Stimulated activated CD8-positive, alpha-beta memory T cell treated with anti-CD3 and anti-CD28 coated beads, Interleukin-15, amount 100 ng/mL, for 1 hour (primary cell): ENCODE data around the gene RNF31.

Experiments
- DNase-seq: peaks from one replicate; pipeline ENCODE4 v3.0.0-alpha.2; 2020; ENCODE audit warnings: low read depth

RNF31 gene

DNA sequence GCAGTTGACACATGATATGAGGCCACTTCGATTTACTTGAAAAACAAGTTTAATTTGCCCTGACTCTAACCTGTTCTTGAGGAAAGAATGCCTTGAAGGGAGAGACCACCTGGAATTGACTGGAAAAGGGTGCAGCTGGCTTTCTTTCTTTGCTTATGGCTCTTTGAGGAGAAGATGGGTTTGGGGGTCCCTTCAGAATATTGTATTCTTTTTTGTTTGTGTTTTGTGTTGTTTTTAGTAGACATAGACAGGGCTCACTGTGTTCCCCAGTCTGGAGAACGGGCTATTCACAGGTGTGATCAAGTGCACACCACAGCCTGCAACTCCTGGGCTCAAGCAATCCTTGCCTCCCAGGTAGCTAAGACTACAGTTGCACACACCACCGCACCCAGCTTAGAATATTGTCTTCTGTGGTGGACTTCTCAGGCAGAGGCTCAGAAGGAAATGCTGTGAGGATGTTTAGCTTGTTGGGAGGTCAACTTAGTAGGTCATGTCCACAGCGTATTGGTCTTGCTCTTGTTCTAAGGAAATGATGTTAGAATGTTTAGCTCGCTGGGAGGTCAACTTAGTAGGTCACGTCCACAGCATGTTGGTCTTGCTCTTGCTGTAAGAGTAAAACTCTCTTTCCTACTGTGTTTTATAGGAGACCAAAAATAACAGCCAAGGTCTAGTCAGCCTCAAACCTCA is 31.0 kb upstream of the RNF31 start:
- DNase-seq = no peak

- DNase-seq = no peak
Measured at GRCh38 chr14:24117179-24117578, 30.1 kb upstream of the RNF31 start.

DNA sequence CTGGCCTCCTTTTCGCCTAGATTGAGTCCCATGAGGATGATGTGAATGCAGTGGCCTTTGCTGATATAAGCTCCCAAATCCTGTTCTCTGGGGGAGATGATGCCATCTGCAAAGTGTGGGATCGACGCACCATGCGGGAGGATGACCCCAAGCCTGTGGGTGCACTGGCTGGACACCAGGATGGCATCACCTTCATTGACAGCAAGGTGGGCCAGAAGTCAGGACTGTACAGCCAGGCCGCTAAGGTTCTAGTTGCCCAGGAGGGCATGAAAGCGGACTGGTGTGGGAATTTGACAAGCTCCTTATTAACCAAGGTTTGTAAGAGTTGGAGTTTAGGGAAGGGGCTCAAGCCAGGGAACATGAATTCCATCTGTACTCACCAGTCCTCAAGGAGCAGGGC is 27.6 kb upstream of the RNF31 start:
- no peak for DNase-seq

DNA sequence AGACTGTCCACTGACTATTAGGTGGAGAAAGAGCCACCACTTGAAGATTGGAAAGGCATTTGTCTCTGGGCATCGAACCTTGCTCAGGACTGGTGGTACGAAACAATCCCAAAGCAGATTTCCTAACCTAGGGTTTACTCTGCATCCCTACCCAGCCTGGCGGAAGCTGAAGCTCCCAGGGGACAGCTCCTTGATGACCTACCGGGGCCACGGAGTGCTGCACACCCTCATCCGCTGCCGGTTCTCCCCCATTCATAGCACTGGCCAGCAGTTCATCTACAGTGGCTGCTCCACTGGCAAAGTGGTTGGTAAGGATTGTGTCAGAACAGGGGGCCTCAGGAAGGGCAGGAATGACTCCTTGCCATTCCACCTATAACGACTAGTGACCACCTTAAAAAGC is 26.1 kb upstream of the RNF31 start:
- no peak for DNase-seq

GRCh38 chr14:24122416-24122815 is 24.9 kb upstream of the RNF31 start:
- no peak for DNase-seq

DNA sequence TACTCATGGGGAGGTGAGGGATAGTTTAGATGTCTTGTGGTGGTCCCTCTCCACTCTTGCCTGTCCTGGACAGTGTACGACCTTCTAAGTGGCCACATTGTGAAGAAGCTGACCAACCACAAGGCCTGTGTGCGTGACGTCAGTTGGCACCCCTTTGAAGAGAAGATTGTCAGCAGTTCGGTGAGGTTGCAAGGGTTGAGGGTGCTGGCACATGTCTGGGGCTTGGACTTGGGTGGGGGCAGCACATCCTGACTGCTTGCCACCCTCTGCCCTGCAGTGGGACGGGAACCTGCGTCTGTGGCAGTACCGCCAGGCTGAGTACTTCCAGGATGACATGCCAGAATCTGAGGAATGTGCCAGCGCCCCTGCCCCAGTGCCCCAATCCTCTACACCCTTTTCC is 24.4 kb upstream of the RNF31 start:
- no peak for DNase-seq

- no peak for DNase-seq
Measured at GRCh38 chr14:24123424-24124417, 23.6 kb upstream of the RNF31 start.

- no peak for DNase-seq
Measured at GRCh38 chr14:24126939-24127338, 20.4 kb upstream of the RNF31 start.

DNA sequence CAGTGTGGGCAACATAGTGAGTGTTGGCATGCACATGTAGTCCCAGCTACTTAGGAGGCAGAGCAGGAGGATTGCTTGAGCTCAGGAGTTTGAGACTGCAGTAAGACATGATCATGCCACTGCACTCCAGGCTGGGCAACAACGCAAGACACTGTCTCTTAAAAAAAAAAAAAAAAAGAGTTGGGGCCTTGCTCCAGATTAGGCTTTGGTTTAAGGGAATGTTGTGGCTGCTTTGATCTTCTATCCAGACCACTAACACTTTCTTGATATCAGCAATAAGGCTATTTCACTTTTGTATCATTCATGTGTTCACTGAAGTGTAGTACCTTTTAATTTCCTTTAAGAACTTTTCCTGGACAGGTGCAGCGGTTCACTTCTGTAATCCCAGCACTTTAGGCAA is 19.6 kb upstream of the RNF31 start:
- DNase-seq = no peak

DNA sequence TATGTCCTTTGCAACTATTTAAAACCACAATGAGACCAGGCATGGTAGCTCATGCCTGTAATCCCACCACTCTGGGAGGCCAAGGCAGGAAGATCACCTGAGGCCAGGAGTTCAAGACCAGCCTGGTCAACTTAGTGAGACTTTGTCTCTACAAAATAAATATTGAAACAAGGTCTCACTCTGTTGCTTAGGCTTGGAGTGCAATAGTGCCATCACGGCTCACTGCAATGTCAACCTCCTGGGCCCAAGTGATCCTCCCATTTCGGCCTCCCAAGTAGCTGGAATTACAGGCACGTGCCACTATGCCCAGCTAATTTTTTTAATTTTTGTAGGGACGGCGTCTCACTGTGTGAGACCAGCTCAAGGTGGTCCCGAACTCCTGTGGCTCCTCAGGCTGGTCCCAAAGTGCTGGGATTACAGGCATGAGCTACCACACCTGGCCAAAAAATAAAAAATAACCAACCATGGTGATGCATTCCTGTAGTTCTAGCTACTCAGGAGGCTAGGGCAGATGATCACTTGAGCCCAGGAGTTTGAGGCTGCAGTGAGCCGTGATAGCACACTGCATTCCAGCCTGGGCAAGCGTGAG is 17.8 kb upstream of the RNF31 start:
- DNase-seq = no peak

- DNase-seq = no peak
Measured at GRCh38 chr14:24130380-24130716, 16.9 kb upstream of the RNF31 start, which contains the start of gene FITM1. FITM1 (plus strand) TSS chr14:24130659; CDS start chr14:24131564, 905 bp downstream.

DNA sequence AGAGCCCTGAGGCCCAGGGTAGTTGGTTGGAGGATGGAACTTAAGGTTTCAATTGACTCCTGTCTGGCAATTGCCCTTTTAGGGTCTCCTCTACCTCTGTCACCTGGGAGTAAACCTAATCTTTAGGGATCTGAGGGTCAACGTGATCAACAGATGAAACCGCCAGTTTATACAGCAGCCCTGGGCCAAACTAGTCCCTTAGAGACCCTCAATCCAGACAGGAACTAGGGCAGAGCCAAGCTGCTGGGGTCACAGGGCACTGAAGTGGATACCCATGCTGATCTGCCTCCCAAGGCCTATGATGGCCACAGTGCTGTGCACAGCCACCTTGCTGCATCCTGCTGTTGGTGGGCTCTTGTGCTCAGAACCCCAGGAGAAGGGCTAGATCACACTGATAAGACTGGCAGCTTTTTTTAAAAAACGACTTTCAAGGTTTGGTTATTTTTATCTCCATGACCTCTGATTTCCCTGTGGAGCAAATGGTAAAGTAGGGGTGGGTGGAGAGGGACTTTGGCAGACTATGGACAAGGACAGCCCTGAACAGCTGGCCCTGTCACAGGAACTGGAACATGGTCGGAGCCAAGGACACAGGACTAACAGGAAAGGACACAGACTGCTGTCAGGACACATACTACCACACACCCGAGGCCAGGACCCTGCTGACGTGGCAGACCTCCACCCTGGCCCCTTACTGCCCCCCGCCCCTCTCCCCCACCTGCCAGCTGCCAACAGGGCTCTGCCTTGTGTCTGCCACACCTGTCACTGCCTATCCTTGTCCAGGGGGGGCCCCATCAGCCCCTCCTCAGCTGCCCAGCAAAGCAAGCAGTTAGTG is 16.4 kb upstream of the RNF31 start:
- DNase-seq = no peak

DNA sequence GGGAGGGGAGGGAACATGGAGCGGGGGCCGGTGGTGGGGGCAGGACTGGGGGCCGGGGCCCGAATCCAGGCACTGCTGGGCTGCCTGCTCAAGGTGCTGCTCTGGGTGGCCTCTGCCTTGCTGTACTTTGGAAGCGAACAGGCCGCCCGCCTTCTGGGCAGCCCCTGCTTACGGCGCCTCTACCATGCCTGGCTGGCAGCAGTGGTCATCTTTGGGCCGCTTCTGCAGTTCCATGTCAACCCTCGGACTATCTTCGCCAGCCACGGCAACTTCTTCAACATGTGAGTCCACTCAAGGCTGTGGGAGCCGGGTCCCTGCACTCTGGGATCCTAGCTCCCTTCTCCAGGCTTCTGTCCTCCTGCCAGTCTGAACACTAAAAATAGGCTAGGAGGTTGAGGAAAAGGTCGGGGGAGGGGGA is 15.7 kb upstream of the RNF31 start:
- no peak for DNase-seq

- DNase-seq = no peak
Measured at GRCh38 chr14:24132061-24132685, 15.1 kb upstream of the RNF31 start.

DNA sequence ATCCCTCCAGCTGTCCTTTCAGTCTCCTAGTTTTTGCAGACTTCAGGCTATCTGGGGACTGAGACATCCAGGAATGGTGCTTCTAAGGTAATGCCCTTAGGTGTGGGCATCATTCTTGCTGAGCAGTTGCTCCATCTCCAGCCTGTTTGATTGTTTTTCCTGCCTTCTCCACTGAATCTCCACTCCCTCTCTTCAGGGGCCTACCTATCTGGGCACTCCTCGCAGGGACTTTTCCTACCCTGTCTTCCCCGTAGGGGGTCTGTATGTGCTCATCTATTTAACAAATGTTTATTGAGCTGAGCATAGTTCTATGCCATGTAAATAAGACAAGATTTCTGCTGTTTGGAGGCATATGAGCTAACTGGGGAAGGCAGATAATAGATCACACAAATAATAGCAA is 14.3 kb upstream of the RNF31 start:
- DNase-seq = no peak

DNA sequence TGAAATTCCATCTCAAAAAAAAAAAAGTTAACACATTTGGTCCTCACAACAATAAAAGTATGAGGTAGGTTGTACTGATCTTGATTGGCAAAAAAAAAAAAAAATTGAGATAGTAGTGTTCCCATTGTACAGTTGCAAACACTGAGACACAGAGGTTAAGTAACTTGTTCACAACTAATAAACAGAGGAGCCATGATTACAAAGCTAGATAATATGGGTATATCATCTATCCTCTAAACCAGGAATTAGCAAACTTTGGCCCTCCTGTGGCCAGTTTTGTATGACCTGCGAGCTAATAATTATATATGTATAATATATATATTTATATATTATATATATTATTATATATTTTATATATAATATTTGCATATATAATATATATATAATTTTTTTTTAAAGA is 13.6 kb upstream of the RNF31 start:
- no peak for DNase-seq

DNA sequence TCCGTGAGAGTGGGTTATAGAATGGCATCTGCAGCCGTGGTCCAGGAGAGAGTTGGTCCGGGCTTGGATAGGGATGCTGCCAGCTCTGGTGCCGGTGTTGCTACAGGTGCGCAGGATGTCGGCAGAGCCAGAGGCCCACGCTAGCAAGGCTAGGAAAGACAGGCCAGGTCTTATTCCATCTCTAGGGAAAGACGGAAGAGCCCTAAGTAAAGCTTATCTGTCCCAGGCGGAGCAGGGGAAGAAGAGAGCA is 11.8 kb upstream of the RNF31 start:
- no peak for DNase-seq

DNA sequence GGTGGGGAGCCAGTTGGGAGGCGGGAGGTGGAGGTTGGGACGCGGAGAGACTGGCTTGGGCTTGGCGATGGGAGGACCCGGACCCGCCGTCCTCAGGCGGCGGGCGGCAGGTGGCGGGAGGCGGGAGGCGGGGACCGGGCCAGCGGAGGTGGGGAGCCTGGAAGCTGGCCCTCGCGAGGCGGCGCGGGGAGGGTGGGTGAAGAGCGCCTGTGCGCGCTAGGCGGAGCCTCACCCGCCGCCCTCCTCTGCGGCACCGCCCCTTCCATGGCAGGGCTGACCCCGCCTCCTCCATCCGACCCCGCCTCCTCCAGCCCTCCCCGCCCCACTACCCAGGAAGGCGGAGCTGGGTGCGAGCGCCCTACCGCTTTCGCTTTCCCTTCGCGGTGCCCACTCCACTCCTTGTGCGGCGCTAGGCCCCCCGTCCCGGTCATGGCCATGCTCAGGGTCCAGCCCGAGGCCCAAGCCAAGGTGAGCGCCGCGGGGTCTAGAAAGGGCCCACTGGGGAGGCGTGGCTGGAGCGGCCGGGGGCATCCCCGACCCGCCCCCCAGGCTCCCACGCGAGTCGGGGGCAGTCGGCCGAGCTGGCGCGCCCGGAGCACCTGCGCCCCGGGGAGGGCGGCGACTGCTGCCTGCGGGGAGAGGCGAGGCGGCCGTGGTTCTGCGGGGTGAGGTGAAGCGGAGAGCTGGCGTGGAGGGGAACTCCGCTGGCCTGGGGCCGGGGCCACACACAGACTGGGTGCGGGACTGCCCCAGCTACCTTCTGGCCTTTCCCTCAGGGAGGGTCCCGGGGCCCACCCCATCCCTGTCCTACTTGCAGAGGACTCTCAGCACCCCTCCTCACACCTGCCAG is 11.2 kb upstream of the RNF31 start, which contains the start of gene PSME1:
PSME1 (plus strand) TSS at position 361 of the 850 bp plus-strand sequence; CDS start at position 430, 69 bp downstream.
- peak; percentile 91 for DNase-seq

- no peak for DNase-seq
Measured at GRCh38 chr14:24136684-24137528, 10.4 kb upstream of the RNF31 start.
